ENCODE data around the gene SAP30BP.
A peak's percentile ranks its signal among the peaks of the same experiment; 100 is the strongest.

SAP30BP gene

DNA sequence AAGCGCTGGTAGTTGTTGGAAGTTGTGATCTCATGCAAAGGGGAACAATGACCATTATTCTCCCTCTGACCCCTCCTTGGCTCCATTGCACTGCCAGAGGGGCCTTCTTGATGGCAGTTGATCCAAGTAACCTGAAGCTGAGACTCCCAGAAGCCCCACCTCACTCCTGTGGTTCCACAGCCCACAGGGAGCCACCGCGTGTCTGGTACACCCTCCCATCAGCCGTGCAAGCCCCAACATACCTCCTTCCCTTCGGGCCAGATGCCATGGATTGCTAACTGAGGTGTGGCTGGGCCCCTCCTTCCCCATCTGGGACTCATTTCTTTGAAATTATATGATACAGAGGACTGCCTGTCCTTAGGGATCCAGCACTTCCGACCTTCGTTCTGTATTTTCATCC, 17.8 kb downstream of the SAP30BP start:
- peaks cover 59% of the 10 kb centered on the region for H3K4me1 Mint-ChIP-seq
- no peaks in the 10 kb centered on the region for H3K9me3 Mint-ChIP-seq
- DNase-seq (no peak), ATAC-seq (no peak)
- H3K27me3 Mint-ChIP-seq, result no peaks in the 10 kb centered on the region
- H3K4me3 Mint-ChIP-seq, result no peak overlapping the region
- no peak overlapping the region for H3K27ac Mint-ChIP-seq

- ATAC-seq (no peak), DNase-seq (no peak)
- no peak overlapping the region for H3K4me3 Mint-ChIP-seq
- no peaks in the 10 kb centered on the region for H3K27me3 Mint-ChIP-seq
- H3K9me3 Mint-ChIP-seq, result no peaks in the 10 kb centered on the region
- peaks cover 65% of the 10 kb centered on the region for H3K4me1 Mint-ChIP-seq
- H3K27ac Mint-ChIP-seq, result no peak overlapping the region
Measured at GRCh38 chr17:75685499-75685898, 18.4 kb downstream of the SAP30BP start.

DNA sequence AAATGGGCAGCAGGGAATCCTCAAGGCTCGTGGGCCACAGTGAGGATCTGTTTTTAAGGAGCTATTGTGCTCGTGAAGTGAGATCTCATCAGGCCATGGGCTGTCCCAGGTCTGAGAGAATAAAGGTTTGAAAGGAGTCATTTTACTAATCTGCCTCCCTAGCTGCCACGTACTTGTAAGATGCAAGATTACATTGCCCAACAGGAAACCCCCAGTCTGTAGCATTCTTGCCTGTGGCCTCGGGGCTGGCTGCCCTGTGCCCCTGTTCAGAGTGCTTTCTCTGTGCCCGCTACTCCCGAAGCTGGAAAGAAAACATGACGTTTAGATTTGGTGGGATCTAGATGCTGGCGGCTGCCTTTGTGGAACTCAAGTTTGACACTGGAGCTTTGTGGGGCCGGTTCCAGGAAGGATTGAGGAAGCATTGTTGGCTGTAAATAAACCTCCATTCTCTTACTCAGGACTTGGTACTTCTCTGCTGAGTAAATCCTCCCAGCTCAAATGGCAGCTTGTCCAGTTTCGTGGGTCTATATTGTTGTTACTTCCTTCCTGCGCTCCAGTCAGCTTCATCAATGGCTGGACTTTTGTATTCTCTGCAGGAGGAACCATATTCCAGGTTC, 21.2 kb downstream of the SAP30BP start:
- no peaks in the 10 kb centered on the region for H3K9me3 Mint-ChIP-seq
- no peaks in the 10 kb centered on the region for H3K27me3 Mint-ChIP-seq
- H3K4me1 Mint-ChIP-seq, result peaks cover 83% of the 10 kb centered on the region
- peak overlapping the region; percentile 65 to 93 for H3K27ac Mint-ChIP-seq
- DNase-seq (peak; percentile 16 to 43), ATAC-seq (peak; percentile 58)
- peak overlapping the region; percentile 36 to 70 for H3K4me3 Mint-ChIP-seq

DNA sequence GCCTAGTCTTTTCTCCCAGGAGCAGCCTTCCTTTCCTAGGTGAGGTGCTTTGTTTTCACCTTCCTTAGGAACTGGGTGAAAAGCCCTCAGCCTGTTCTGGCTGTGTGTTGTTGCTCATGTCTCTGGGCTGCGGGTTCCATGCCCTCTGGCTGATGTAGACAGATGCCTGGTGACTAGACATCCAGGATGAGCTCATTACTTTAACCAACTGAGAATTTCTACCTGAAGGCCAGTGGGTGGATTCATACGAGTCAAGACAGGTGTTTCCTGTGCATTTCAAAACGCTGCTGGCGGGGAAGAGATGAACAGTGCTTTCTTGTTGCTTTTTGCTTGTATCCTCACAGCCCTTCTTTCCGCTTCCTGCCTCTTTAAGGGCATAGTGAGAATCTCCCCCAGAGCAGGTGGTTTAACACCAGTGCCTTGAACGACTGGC, 22.3 kb downstream of the SAP30BP start:
- Mint-ChIP-seq H3K27me3 (no peaks in the 10 kb centered on the region), H3K4me1 (peaks cover 75% of the 10 kb centered on the region), H3K27ac (peak overlapping the region; percentile 78 to 93), H3K9me3 (no peaks in the 10 kb centered on the region), H3K4me3 (peak overlapping the region; percentile 45 to 68)
- peak; percentile 86 for ATAC-seq
- peak; percentile 29 to 70 for DNase-seq

DNA sequence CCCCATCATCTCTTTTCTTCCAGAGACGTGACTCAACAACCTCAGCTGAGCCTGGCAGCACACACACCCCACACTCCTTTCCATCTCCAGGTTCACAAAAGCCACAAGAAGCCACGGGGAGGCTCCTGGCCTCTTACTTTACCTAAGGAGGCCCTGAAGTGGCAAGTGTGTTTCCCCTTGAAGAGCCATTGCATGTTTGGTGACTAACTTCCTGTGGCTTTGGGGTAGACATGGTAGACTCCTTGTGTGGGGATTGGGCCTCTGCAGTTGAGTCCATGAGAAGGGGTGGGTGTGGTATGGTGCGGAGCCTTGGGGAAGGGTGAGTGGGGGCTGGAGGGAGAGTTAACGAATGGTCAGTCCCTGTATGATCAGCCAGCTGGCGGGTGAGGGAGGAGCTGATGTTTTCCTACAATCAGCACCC, 24.2 kb downstream of the SAP30BP start:
- H3K27me3 Mint-ChIP-seq, result no peaks in the 10 kb centered on the region
- DNase-seq (peak; percentile 45 to 75), ATAC-seq (peak; percentile 83)
- no peak overlapping the region for H3K4me3 Mint-ChIP-seq
- H3K27ac Mint-ChIP-seq, result peak overlapping the region in 1 of 2 donors; percentile 62
- H3K4me1 Mint-ChIP-seq, result peaks cover 57% of the 10 kb centered on the region
- H3K9me3 Mint-ChIP-seq, result no peaks in the 10 kb centered on the region

GRCh38 chr17:75691801-75692626, 24.9 kb downstream of the SAP30BP start:
- ATAC-seq (peak; percentile 7), DNase-seq (no peak)
- Mint-ChIP-seq H3K9me3 (no peaks in the 10 kb centered on the region), H3K27me3 (no peaks in the 10 kb centered on the region), H3K4me1 (peaks cover 53% of the 10 kb centered on the region), H3K4me3 (no peak overlapping the region), H3K27ac (peak overlapping the region in 1 of 2 donors; percentile 62)

DNA sequence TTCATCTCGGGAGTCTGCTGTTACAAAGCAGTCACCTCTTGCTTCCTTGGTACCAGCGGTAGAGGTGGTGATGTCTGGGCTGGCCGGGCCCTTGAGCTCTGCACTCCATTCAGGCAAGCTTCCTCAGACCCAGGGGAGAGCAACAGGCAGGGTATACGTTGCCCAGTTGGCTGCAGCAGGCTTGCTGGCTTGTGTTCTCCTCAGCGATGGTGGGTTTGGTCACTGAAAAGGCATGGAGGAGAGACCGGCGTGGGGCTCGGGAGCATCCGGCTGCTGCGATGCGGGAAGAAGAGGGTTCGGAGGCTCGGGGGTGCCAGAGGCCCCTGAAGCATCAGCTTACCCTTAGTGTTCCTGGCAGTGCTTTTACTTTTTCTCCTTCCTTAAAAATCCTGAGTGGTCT, 25.8 kb downstream of the SAP30BP start:
- Mint-ChIP-seq H3K27me3 (no peaks in the 10 kb centered on the region), H3K4me1 (peaks cover 44% of the 10 kb centered on the region), H3K4me3 (no peak overlapping the region), H3K27ac (no peak overlapping the region), H3K9me3 (no peaks in the 10 kb centered on the region)
- ATAC-seq (no peak), DNase-seq (no peak)

DNA sequence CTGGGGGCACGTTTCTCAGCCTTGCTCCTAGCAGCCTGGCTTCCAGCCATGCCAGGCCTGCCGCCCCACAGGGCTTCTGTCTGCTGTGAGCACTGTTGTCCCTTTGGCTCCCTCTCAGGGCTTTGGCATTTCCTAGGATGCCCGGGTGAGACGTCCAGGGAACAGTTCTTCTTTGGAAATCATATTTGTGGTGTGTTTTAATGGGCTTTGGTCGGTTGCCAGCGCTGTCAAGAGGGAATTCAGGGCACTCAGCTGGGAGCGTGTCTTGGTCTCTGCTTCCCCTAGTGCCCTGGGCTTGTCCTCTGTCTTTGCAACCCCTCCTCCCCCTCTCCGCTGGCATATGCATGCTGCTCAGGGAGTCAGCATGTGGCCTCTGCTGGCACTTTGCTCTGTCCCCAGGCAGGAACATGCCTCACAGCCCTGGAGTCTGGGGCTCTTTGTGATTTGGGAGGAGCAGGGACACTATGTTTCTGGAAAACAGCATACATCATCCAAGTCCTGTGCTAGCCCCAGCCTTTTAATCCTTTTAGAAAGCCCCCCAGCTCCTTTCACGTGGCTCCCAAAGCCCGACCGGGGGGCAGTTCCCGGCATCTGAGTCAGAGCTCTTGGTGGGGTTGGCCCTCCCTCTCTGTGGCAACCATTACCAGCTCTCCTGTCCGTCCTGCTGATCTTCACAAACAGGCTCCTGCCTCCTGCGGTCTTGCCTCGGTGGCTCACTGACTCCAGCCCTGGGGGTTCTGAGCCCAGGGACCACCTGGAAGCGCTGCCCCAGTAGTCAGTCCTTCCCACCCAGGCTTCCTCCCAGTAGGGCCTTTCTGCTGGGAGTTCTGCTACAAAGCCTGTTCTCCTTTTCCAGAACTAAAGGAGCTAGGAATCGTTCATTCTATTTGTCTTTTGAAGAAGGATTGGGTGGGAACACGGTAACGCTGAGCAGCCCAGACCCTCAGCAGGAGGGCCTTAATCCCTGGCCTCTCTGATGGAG, 26.7 kb downstream of the SAP30BP start:
- H3K4me3 Mint-ChIP-seq, result no peak overlapping the region
- no peak overlapping the region for H3K27ac Mint-ChIP-seq
- H3K27me3 Mint-ChIP-seq, result no peaks in the 10 kb centered on the region
- no peak for DNase-seq
- peaks cover 36% of the 10 kb centered on the region for H3K4me1 Mint-ChIP-seq
- ATAC-seq, result no peak
- no peaks in the 10 kb centered on the region for H3K9me3 Mint-ChIP-seq

DNA sequence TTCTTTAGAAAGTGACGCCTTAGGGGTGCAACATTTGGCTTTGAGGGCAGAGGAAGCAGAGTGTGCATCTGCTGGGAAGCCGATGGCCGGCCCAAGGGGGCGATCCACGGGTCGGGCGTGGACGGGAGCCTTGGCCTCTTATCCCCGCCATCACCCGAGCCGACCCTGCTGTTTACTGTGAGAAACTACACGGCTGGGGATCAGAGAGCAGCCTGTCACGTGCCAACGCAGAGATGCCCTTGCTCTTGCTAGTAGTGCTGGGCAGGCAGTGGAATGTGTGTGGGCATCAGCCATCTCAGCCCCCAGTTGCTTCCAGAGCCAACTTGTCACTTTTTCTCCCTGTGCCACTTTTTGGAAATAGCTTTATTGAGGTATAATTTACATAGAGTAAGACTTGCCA, 27.4 kb downstream of the SAP30BP start:
- DNase-seq (no peak), ATAC-seq (no peak)
- Mint-ChIP-seq H3K9me3 (no peaks in the 10 kb centered on the region), H3K4me1 (peaks cover 29% of the 10 kb centered on the region), H3K27ac (no peak overlapping the region), H3K4me3 (no peak overlapping the region), H3K27me3 (no peaks in the 10 kb centered on the region)

DNA sequence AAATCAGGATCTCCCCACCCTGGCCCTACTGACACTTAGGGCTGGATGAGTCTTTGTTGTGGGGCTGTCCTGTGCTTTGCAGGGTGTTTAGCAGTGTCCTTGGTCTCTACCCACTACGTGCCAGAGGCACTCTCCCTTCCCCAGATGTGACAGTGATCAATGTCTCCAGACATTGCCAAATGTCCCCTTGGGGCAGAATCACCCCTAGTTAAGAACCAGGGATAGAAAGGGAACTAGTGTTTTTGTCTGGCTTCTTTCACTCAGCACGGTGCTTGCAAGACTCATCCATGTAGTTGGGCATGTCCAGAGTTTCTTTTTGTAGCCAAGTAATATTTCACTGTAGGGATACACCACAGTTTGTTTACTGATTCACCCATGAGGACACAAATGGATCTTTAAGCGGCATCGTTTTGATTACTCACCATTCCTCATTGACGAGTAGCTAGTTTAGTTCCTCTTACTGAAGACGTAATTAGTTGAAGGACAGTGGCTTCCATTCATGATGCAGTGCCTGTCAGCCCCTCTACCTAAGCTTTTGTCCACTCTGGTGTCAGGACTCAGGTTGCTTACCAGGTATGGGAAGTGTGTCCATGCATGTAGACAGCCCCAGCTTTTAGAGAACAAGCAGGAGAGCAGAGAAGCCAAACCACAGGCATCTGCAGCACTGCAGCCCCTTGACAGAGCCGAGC, 28.1 kb downstream of the SAP30BP start:
- DNase-seq (no peak), ATAC-seq (no peak)
- Mint-ChIP-seq H3K27ac (peak overlapping the region; percentile 47 to 61), H3K4me3 (no peak overlapping the region), H3K9me3 (no peaks in the 10 kb centered on the region), H3K4me1 (peaks cover 21% of the 10 kb centered on the region), H3K27me3 (no peaks in the 10 kb centered on the region)

GRCh38 chr17:75695830-75696271, 28.7 kb downstream of the SAP30BP start:
- no peaks in the 10 kb centered on the region for H3K9me3 Mint-ChIP-seq
- H3K4me1 Mint-ChIP-seq, result peaks cover 15% of the 10 kb centered on the region
- peak overlapping the region in 1 of 2 donors; percentile 48 for H3K27ac Mint-ChIP-seq
- no peak for DNase-seq
- no peaks in the 10 kb centered on the region for H3K27me3 Mint-ChIP-seq
- H3K4me3 Mint-ChIP-seq, result no peak overlapping the region
- no peak for ATAC-seq

GRCh38 chr17:75697651-75698291, 30.6 kb downstream of the SAP30BP start:
- H3K9me3 Mint-ChIP-seq, result no peaks in the 10 kb centered on the region
- ATAC-seq, result no peak

GRCh38 chr17:75698659-75699058, 31.5 kb downstream of the SAP30BP start:
- no peak overlapping the region for H3K4me3 Mint-ChIP-seq

More at GRCh38 chr17:75697651-75698291, 30.6 kb downstream of the SAP30BP start:
- Mint-ChIP-seq H3K4me3 (no peak overlapping the region), H3K4me1 (no peaks in the 10 kb centered on the region), H3K27me3 (no peaks in the 10 kb centered on the region), H3K27ac (peak overlapping the region in 1 of 2 donors; percentile 71)
- no peak for DNase-seq

DNA sequence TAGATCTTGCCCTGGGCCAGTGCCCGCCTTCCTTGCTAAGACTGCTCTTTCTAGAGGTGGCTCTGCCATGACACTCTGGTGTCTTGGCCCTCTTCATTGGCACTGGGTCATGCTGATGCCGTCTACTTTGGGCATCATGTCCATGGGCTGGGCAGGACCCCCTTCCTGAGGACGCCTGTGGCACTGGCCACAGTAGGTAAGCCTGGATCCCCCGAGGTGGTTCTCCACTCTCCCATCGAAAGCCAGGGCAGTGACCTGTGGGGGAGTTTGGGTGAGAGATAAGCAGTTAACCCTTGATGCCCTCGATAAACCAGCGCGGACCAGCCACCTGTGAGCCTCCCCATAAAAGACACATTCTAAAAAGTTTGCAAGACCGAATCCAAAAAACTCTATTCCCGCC, 34.1 kb downstream of the SAP30BP start:
- DNase-seq (no peak), ATAC-seq (no peak)
- Mint-ChIP-seq H3K27me3 (no peaks in the 10 kb centered on the region), H3K9me3 (no peaks in the 10 kb centered on the region), H3K4me1 (no peaks in the 10 kb centered on the region), H3K4me3 (no peak overlapping the region), H3K27ac (peak overlapping the region; percentile 71 to 88)

More at GRCh38 chr17:75698659-75699058, 31.5 kb downstream of the SAP30BP start:
- H3K27me3 Mint-ChIP-seq, result no peaks in the 10 kb centered on the region
- no peaks in the 10 kb centered on the region for H3K4me1 Mint-ChIP-seq
- no peaks in the 10 kb centered on the region for H3K9me3 Mint-ChIP-seq
- no peak for ATAC-seq
- DNase-seq, result no peak
- H3K27ac Mint-ChIP-seq, result peak overlapping the region in 1 of 2 donors; percentile 74
